ENCODE results near the gene ELL.

The ELL gene

DNA sequence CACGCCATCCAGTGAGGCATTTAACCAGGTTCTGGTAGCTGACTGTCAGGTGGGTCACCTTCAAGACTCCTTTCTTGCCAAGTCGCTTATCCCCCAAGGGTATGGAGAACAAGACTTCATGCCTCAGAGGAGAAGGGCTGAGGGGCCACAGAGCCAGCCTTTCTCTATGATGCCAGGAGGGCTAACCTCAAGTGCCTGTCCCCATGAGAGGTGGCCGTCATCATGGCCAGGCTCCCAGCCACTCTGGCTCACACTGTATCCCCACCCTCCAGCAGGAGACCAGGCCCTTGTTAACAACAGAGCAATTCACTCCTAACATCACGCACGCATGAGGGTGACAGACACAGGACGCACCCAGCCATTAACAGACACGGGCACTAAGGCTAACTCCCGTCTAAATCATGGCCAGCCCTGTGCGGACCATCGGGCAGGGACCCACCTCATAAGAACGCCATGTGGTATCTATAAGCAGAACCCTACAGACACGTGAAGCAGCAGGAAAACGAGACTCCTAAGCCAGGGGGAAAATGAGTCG lies 45.3 kb downstream of the ELL start:
- no peak overlapping the region for H3K27ac ChIP-seq
- TF ChIP-seq, protein P1, sequence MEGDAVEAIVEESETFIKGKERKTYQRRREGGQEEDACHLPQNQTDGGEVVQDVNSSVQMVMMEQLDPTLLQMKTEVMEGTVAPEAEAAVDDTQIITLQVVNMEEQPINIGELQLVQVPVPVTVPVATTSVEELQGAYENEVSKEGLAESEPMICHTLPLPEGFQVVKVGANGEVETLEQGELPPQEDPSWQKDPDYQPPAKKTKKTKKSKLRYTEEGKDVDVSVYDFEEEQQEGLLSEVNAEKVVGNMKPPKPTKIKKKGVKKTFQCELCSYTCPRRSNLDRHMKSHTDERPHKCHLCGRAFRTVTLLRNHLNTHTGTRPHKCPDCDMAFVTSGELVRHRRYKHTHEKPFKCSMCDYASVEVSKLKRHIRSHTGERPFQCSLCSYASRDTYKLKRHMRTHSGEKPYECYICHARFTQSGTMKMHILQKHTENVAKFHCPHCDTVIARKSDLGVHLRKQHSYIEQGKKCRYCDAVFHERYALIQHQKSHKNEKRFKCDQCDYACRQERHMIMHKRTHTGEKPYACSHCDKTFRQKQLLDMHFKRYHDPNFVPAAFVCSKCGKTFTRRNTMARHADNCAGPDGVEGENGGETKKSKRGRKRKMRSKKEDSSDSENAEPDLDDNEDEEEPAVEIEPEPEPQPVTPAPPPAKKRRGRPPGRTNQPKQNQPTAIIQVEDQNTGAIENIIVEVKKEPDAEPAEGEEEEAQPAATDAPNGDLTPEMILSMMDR (IDR thresholded peaks at IDR 0.05) = no peak
- TF ChIP-seq ZFX (IDR thresholded peaks at IDR 0.05; ENCODE audit: borderline replicate concordance) = no peak

DNA sequence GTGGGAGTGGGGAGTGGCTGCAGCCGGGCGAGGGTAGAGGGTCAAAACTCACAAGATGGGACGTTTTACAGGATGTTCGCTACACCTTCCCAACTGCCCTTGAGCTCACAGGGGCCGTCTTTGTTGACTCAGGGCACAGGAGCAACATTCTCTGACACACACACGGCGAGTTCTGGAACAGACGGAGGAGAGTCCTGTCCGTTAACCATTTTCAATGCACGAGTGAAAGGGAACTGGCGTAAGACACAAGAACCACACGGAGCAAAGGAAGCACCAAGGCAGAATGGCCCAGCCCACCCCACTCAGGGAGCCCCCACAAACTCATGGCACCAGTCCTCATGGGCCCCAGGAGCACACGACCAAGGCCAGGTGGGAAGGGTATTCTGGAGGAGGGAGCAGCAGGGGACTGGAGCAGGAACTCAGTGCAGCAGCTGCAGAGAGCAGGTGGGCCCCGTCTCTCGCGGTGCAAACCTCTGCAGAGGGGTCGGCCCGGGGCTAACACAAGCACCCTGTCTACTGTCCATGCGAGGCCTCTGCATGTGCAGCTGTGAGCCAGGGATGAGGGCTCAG lies 46.0 kb downstream of the ELL start:
- TF ChIP-seq ZFX (IDR thresholded peaks at IDR 0.05; ENCODE audit: borderline replicate concordance) = no peak
- TF ChIP-seq, protein P1 (IDR thresholded peaks at IDR 0.05) = no peak
- H3K27ac ChIP-seq = no peak overlapping the region

DNA sequence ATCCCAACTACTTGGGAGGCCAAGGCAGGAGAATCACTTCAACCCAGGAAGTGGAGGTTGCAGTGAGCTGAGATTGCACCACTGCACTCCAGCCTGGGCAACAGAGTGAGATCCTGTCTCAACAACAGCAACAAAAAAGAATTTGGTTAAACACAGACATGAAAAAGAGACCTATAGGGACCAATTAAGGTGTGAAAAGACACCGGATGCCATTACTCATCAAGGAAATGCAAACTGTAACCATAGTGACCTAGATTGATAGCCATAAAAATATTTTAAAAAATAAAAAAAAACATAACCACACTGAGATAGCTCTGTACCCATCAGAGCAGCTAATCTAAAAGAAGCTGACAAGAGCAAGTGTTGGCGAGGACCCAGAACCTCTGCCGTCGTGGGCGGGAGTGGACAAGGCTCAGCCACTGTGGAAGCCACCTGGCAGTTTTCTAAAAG lies 46.8 kb downstream of the ELL start:
- no peak overlapping the region for H3K27ac ChIP-seq
- TF ChIP-seq, protein P1 (IDR thresholded peaks at IDR 0.05) = no peak
- TF ChIP-seq ZFX (IDR thresholded peaks at IDR 0.05; ENCODE audit: borderline replicate concordance) = no peak

DNA sequence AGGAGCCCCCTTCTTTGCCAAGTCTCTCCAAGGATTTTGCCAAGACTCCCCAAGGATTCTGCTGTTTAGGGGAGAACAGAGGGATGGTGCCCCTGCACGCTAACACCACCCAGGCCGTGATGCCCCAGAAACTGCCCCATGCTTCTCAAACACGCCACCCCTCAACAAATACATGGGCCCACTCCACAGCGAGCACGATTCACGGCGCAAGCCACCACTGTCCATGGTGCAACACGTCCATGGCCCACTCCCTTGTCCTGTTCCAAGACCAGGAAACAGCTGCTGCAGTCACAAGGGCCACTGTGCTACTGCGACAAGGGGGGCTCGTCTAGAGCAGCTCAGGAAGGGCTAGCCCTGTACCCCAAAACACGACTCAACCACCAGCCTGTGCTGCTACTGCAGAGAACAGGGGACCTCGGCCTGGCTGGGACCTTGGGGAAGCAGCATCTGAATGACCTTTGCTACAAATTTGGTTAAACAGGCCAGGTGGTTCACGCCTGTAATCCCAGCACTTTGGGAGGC lies 47.4 kb downstream of the ELL start:
- no peak for TF ChIP-seq ZFX (IDR thresholded peaks at IDR 0.05; ENCODE audit: borderline replicate concordance)
- TF ChIP-seq, protein P1 (IDR thresholded peaks at IDR 0.05) = no peak
- no peak overlapping the region for H3K27ac ChIP-seq

DNA sequence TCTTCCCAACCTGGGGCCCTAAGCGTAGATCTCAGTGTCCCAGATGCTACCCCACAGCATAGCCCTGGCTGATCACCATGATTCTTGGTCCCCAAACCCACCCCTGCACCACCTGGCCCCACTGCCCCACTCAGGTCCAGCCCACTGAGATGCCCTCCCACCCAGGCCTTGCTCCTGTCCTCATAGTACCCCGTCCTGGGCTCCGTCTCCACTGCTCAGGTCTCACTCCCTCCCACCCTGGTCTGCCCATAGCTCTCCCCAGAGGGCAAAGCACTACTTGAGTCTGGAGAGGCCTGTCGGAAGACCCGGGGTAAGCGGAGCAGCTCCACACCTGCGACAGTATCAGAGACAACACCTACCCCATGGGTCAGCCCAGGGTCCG lies 48.2 kb downstream of the ELL start:
- H3K27ac ChIP-seq = no peak overlapping the region
- TF ChIP-seq, protein P1 (IDR thresholded peaks at IDR 0.05) = no peak
- no peak for TF ChIP-seq ZFX (IDR thresholded peaks at IDR 0.05; ENCODE audit: borderline replicate concordance)

DNA sequence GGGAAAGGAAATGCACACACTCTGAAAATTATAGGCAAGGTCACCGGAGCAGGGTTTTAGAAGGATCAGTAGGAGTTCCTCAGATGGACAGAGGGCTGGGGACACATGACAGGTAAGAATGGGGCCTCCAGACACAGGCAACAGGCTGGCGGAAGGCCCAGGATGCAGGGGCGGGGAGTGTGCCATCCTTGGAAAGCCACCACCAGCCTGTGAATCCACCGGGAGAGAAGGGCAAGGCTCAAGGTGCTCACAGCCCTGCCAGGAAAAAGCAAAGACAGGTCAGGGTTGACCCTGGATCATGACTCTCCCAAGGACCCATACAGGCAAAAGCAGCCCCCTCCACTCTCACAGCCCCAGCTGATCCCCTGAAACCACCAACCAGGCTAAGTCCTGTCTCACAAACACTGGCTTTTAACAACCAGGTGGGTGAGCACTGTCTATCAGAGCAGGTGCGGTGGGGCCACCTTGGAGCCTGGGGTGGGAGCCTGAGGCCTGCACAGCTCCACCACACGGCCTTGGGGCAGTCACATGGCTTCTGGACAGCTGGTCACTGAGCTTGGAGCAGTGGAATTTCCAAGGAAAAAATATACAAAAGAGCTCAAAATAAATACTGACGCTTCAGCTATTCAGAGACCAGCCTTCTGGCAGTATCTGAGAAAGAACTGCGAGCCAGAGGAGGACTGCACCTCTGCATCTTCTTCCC lies 48.7 kb downstream of the ELL start:
- TF ChIP-seq, protein P1 (IDR thresholded peaks at IDR 0.05) = no peak
- no peak for TF ChIP-seq ZFX (IDR thresholded peaks at IDR 0.05; ENCODE audit: borderline replicate concordance)
- H3K27ac ChIP-seq = no peak overlapping the region

DNA sequence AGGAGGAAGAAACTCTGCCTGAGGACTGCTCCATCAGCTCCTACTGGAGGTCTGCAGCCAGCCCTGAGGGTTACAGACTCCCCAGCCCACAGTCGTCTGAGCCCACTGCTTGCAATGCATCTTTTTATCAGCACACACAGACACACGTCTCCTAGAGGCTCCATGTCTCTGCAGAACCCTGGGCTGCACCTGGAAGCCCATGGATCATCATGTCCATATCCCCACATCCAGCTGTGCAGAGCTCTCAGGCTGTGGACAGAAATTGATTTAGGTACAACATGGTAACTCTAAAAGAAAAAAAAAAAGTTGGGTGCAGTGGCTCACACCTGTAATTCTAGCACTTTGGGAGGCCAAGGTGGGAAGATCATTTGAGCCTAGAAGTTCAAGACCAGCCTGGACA lies 51.1 kb downstream of the ELL start:
- TF ChIP-seq, protein P1 (IDR thresholded peaks at IDR 0.05) = no peak

More for the DNA sequence above, 51.1 kb downstream of the ELL start:
- H3K27ac ChIP-seq = no peak overlapping the region
